T-helper 1 cell (primary cell): ENCODE data around the gene LILRB1.
"Not testable (repeated sequence)": the region's sequence is repeated elsewhere in the genome, so short reads cannot be mapped to it uniquely, and the experiment has no call there.

Source experiments
- DNase-seq, 5 donors: peaks; one replicate each; pipeline ENCODE4 v3.0.0-alpha.2; 2012 to 2020

The LILRB1 gene

DNA sequence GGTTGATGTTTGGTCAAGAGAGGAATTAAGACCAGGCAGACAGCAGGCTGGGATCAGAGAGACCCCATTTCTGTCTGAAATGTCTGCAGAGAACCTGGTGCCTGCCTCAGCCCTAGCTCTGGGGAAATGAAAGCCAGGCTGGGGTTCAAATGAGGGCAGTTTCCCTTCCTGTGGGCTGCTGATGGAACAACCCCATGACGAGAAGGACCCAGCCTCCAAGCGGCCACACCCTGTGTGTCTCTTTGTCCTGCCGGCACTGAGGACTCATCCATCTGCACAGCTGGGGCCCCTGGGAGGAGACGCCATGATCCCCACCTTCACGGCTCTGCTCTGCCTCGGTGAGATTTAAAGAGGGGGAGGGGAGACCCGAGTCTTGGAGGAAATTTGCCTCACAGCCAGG lies 32.4 kb downstream of the LILRB1 start, which contains the start of gene LILRB4:
TSS of gene LILRB4 (plus strand) at position 256 of the 400 bp plus-strand sequence. CDS start at position 305, 49 bp downstream.
- no peak for DNase-seq

DNA sequence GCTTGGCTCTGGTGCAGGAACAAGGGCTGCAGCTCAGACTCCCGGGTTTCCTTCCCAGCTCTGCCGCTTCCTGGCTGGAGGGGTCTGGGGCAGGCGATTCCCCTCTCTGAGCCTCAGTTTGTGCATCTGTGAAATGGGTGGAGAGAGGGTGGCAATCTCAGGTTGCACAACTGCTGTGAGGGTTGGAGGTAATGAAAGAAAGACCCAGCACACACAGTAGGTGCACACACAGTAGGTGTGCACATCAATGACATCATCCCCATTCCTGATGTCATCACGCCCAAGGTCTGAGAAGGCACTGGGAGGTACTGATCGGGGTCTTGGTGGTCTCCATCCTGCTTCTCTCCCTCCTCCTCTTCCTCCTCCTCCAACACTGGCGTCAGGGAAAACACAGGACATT lies 35.2 kb downstream of the LILRB1 start:
- DNase-seq, result no peak

DNA sequence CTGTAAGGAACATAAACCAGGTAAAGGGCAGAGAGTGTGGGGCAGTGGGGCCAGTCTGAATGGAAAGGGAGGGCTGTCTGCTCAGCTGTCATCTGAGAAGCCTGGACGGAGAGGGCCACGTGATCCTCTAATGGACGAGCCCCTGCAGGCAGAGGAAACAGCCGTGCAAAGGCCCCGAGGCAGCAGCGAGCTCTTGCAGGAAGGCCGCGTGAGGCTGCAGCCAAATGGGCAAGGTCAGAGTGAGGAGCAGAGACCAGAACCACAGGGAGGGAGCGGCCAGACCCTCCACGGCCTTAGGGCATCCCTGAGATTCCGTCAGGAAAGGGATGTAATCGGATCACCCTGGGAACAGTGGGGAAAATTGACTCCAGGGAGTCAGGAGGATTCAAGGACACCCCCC lies 36.9 kb downstream of the LILRB1 start:
- no peak for DNase-seq

DNA sequence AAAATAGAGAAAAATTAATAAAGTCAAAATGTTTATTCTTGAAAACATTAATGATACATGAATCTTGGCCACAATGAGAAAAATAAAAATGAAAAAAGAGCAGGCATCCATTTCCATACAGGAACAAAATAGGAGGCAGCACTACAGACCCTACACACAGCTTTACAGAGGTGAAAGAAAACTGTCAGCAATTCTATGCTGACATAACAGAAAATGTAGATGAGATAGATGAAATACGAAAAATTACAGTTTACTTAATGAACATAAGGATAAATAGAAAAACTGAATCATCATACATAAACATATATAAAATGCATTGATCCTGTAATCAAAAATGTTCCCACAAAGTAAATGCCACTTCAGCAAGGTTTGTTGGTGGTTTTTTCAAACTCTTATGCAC lies 38.1 kb downstream of the LILRB1 start:
- DNase-seq, result no peak

DNA sequence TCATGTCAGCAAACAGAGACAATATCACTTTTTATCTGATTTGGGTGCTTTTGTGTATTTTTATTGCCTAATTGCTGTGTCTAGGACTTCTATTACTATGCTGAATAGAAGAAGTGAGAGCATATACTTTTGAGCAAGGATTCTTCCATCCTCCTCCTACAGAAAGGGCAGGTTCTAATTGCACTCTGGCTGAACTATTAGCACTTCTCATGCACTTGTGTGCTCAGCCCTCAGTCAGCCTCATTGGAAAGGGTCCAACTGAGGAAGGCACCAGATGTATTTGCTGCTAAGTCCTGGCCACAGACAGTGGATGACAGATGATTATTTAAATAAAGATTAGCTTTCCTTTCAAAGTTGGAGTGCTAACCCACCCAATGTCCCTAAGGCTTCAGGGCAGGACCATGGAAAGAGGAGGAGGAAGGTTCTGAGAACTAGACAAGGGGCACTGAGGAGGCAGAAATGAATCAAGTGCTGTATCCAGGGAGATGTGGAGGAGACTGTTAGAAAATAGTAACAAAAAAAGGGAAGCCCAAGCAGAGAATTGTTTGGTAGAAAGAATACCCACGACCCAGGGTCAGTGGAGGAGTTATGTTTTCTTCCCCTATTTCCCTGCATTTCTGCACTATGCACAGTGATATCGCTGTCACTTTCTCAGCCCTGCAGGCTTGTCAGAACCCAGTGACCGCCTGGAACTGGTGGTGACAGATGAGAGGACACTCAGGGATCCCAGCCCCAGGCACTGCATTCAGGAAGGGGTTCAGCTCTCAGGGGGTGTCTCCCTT lies 40.5 kb downstream of the LILRB1 start:
- DNase-seq, result no peak

DNA sequence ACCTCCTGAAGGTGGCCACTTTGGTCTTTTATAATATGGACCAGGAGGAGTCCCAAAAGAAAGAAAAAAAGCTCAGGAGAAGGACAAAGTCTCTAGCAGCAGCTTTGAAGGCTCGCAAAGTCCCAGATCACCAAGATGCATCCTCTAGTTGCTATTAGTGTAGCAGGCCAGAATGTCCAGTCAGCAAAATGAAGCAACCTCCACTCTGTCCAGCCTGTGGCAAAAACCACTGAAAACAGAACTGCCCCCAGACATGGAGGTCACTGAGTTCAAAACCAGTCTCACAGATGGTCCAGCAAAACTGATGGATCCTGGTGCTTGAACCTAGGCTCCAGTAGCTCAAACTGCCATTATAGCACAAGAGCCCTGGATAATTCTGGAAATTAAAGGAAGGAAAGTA lies 42.9 kb downstream of the LILRB1 start:
- no peak for DNase-seq

DNA sequence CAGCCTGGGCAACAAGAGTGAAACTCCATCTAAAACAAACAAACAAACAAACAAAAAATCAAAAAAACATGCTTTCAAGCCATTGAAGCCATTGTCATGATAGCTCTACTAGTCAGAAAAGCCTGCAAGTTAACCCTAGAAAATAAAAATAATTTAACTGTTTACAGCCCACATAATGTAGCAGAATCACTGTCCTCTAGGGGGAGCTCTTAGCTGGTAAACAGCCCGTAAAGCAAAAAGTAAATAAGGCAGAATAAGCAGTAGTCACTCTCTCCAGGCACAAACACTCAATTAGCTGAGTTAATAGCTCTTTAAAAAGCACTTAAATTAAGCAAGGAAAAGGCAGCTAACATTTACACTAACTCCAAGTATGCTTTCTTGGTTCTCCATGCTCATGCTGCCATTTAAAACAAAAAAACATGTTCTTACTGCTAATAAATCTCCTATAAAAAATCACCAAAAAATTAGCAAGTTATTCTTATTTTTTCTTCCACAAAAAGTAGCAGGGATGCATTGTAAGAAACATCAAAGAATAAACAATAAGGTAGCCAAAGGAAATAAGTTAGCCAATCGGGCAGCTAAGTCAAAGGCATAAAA lies 43.8 kb downstream of the LILRB1 start:
- DNase-seq, result peak in 1 of 5 donors; percentile 37

DNA sequence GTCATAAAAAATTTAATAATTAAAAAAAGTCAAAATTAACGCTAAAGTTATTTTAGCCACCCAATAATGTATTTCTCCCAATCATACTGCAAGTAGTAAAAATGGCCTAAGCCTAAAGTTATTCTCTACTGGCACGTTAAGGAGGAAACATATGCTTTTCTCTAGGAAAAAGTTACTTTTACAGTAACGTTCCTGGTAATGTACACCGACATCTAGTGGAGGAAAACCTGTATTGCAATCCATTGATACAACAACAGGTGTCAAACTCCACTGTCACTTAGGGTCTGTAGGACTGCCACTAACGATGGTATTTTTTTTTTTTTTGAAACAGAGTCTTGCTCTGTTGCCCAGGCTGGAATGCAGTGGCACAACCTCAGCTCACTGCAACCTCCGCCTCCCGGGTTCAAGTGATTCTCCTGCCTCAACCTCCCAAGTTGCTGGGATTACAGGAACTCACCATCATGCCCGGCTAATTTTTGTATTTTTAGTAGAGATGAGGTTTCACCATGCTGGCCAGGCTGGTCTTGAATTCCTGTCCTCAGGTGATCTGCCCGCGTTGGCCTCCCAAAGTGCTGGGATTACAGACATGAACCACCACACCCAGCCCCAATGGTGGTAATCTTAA lies 46.0 kb downstream of the LILRB1 start:
- peak in 1 of 5 donors; percentile 28 for DNase-seq

DNA sequence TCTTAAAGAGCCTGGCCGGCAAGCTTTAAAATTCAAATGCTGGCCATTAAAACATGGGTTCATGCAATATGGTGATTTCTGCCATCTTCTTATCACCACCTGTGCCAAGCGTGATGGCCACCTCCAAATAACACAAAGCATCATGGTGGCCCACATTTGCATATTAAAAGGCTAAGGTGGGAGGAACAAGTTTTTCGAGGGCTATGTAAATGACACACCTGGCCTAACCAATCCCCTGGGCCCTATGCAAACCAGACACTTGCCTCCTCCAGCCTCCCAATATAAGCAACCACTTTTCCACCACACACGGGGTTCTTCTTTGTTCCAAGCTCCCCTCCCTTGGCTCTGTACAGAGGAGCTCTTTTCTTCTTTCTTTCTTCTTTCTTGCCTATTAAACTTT lies 46.9 kb downstream of the LILRB1 start:
- no peak for DNase-seq

DNA sequence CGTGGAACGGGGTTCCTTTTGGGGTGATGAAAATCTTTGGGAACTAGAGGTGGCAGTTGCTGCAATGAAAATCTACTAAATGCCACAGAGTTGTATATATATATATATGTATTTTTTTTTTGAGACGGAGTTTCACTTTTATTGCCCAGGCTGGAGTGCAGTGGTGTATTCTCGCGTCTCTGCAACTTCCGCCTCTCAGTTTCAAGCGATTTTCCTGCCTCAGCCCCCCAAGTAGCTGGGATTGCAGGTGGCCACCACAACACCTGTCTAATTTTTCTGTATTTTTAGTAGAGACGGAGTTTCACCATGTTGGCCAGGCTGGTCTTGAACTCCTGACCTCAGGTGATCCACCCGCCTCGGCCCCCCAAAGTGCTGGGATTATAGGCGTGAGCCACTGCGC lies 51.3 kb downstream of the LILRB1 start:
- DNase-seq, result not testable (repeated sequence)

DNA sequence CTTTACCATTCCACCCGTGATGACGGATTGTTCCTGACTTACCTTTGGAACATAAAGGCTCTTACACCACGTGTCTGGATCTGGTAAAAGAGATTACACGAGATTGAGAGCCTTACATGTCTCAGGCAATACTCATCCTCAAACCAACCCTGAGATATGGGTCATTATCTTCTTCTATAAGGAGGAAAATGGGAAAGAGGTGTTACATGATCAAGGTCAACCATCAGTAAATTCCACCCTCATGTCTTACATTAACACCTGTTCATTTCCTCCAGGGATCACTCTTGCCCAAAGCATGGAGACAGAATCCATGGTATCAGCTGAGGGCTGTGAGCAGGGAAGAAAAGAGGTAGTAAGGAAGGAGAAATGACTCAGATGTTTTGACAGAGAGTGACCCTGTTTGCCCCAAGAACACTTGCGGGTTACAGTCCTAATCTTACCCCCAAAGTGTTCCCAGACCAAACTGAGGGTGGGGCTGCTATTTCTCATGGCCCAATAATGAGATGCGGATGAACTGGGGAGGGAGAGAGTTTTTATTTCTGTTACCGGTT lies 52.1 kb downstream of the LILRB1 start:
- DNase-seq, result no peak

DNA sequence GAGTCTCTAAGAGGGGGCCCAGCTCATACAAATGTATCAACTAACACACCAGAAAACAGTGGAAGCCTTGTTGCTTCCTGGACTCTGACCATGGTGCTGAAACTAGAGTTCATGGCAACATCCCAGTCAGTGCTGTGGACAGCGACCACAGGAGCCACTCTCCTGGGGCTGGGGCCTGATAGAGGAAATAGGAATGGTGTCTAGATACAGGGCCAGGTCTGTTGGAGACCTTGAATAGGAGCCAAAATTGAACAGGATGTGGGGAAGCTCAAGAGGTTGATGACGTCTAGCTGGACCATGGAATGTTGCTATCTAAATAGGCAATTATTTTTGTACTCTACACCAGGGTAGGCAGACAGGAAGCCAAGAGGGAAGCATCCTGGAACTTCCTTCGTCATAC lies 54.2 kb downstream of the LILRB1 start:
- DNase-seq, result no peak
